NCI-H2196 (cell line): ENCODE data around the gene CLEC18A.
"Not testable (repeated sequence)": the region's sequence is repeated elsewhere in the genome, so short reads cannot be mapped to it uniquely, and the experiment has no call there.

Experiments
- DNase-seq: peaks from one replicate; lab custom pipeline; 2025; ENCODE audit not compliant: unreplicated experiment; lab: John Stamatoyannopoulos, UW

CLEC18A gene

GRCh38 chr16:69951672-69952031, 518 bp downstream of the CLEC18A start:
- DNase-seq = not testable (repeated sequence)

GRCh38 chr16:69952116-69952515, 982 bp downstream of the CLEC18A start:
- DNase-seq = not testable (repeated sequence)

GRCh38 chr16:69952572-69953355, 1.6 kb downstream of the CLEC18A start:
- DNase-seq = not testable (repeated sequence)

GRCh38 chr16:69954241-69954640, 3.1 kb downstream of the CLEC18A start:
- DNase-seq = not testable (repeated sequence)

- DNase-seq = not testable (repeated sequence)
Observed at GRCh38 chr16:69963312-69963711, 12.2 kb downstream of the CLEC18A start.

- peak; percentile 0 for DNase-seq
Observed at GRCh38 chr16:69964960-69965660, 14.0 kb downstream of the CLEC18A start.

GRCh38 chr16:69965661-69966054, 14.5 kb downstream of the CLEC18A start:
- not testable (repeated sequence) for DNase-seq

- not testable (repeated sequence) for DNase-seq
Observed at GRCh38 chr16:69967688-69968087, 16.6 kb downstream of the CLEC18A start.

- DNase-seq = not testable (repeated sequence)
Observed at GRCh38 chr16:69968125-69968524, 17.0 kb downstream of the CLEC18A start.

- DNase-seq = not testable (repeated sequence)
Observed at GRCh38 chr16:69969657-69970056, 18.5 kb downstream of the CLEC18A start.

GRCh38 chr16:69972120-69972519, 21.0 kb downstream of the CLEC18A start:
- not testable (repeated sequence) for DNase-seq

GRCh38 chr16:69972935-69973334, 21.8 kb downstream of the CLEC18A start:
- DNase-seq = not testable (repeated sequence)

- not testable (repeated sequence) for DNase-seq
Observed at GRCh38 chr16:69985196-69985595, 34.1 kb downstream of the CLEC18A start.

- not testable (repeated sequence) for DNase-seq
Observed at GRCh38 chr16:69997956-69998355, 46.8 kb downstream of the CLEC18A start.

GRCh38 chr16:69999801-70000200, 48.7 kb downstream of the CLEC18A start:
- DNase-seq = not testable (repeated sequence)

GRCh38 chr16:70003511-70003910, 52.4 kb downstream of the CLEC18A start:
- DNase-seq = not testable (repeated sequence)

GRCh38 chr16:70008604-70009003, 57.5 kb downstream of the CLEC18A start:
- DNase-seq = not testable (repeated sequence)

- DNase-seq = not testable (repeated sequence)
Observed at GRCh38 chr16:70010615-70011014, 59.5 kb downstream of the CLEC18A start.

- not testable (repeated sequence) for DNase-seq
Observed at GRCh38 chr16:70011120-70011519, 60.0 kb downstream of the CLEC18A start.

- not testable (repeated sequence) for DNase-seq
Observed at GRCh38 chr16:70012354-70012753, 61.2 kb downstream of the CLEC18A start.

GRCh38 chr16:70012951-70013350, 61.8 kb downstream of the CLEC18A start:
- DNase-seq = not testable (repeated sequence)
